Endothelial cell of umbilical vein (primary cell): ENCODE data around the gene PDE1C. TPM values are rescaled to one million over a fixed set of nuclear protein-coding genes. Genes with fewer than 3 reads are reported as not detected.

Experiments
- BruUV-seq: library from RNA; stranded (reverse); fragments of 400-500 nt; replicated peaks from 2 replicates; lab custom pipeline; 2021; lab: Mats Ljungman, UMichigan
- CTCF ChIA-PET: fragments of 300-600, 350-600 bp; sonication (Branson Sonifier 250); formaldehyde crosslinking; loops from one replicate; lab custom pipeline; 2021; ENCODE audit warnings: antibody characterized with exemption, inconsistent platforms; lab: Charles Lee
- POLR2A ChIA-PET: fragments of 300-600, 350-600 bp; sonication (Branson Sonifier 250); formaldehyde crosslinking; loops from one replicate; lab custom pipeline; 2021; ENCODE audit warnings: antibody characterized with exemption, inconsistent platforms; lab: Charles Lee
- DNase-seq: peaks from one replicate; pipeline ENCODE4 v3.0.0-alpha.2; 2011; ENCODE audit warnings: low read depth, low spot score
- FAIRE-seq: peaks from 2 replicates; lab custom pipeline; 2011; peaks lifted over from hg19 to GRCh38; lab: Jason Lieb, UNC
- H2AFZ ChIP-seq: 2 replicates; pipeline ENCODE4 v1.6.0; 2012; ENCODE audit warnings: low read depth, low read length, control low read depth, inconsistent platforms
- H3K27ac ChIP-seq: 2 replicates; pipeline ENCODE4 v1.5.1; 2011; ENCODE audit warnings: low read depth, mild to moderate bottlenecking, control low read depth, low read length, moderate library complexity; ENCODE audit not compliant: insufficient read depth
- H3K27me3 ChIP-seq, 2 experiments: 2 replicates each; pipeline versions ENCODE4 v1.6.0 to v1.6.1; 2011; ENCODE audit warnings: low read length in 2 of 2, mixed read lengths in 1 of 2; ENCODE audit not compliant: control insufficient read depth in 2 of 2, insufficient read depth in 2 of 2
- H3K36me3 ChIP-seq, 2 experiments: 2 replicates in 1 of 2; 3 replicates in 1 of 2; pipeline ENCODE4 v1.5.1; 2011; ENCODE audit warnings: low read length in 2 of 2, mild to moderate bottlenecking in 1 of 2, moderate library complexity in 1 of 2; ENCODE audit not compliant: control insufficient read depth in 2 of 2, insufficient read depth in 2 of 2; ENCODE audit errors: extremely low read depth in 1 of 2
- H3K4me1 ChIP-seq: 3 replicates; pipeline ENCODE4 v1.5.1; 2011; ENCODE audit warnings: mild to moderate bottlenecking, low read length; ENCODE audit not compliant: control insufficient read depth, insufficient read depth; ENCODE audit errors: extremely low read depth
- H3K4me2 ChIP-seq: 2 replicates; pipeline ENCODE4 v1.6.1; 2011; ENCODE audit warnings: low read length, control low read depth, mixed read lengths; ENCODE audit not compliant: insufficient read depth
- H3K4me3 ChIP-seq, 3 experiments: fragments of 200-600 bp in 1 of 3; sonication (generic), shearing (Covaris generic) in 1 of 3; replicated peaks in 1 of 3; 2 replicates each; pipeline ENCODE4 v1.5.1; 2011 to 2016; ENCODE audit warnings: control low read depth in 3 of 3, low read length in 3 of 3, mild to moderate bottlenecking in 2 of 3, inconsistent platforms in 1 of 3, low read depth in 1 of 3, moderate library complexity in 1 of 3; ENCODE audit not compliant: insufficient read depth in 1 of 3
- H3K79me2 ChIP-seq: 2 replicates; pipeline ENCODE4 v1.6.0; 2012; ENCODE audit warnings: low read length, inconsistent platforms; ENCODE audit not compliant: control insufficient read depth, insufficient read depth
- H3K9ac ChIP-seq: replicated peaks from 2 replicates; pipeline ENCODE3; 2011; ENCODE audit warnings: low read length, control low read depth; ENCODE audit not compliant: insufficient read depth; ENCODE audit errors: extremely low read depth
- H3K9me1 ChIP-seq: replicated peaks from 3 replicates; pipeline ENCODE4 v1.6.0; 2011; ENCODE audit warnings: mild to moderate bottlenecking, low read length; ENCODE audit not compliant: control insufficient read depth, insufficient read depth; ENCODE audit errors: extremely low read depth
- H3K9me3 ChIP-seq: replicated peaks from 2 replicates; pipeline ENCODE4 v1.5.1; 2012; ENCODE audit warnings: low read length, inconsistent platforms; ENCODE audit not compliant: control insufficient read depth, insufficient read depth
- H4K20me1 ChIP-seq: replicated peaks from 2 replicates; pipeline ENCODE3; 2011; ENCODE audit warnings: mild to moderate bottlenecking, low read length; ENCODE audit not compliant: control insufficient read depth, insufficient read depth; ENCODE audit errors: extremely low read depth
- CTCF ChIP-seq, 2 donors: IDR thresholded peaks; 1 replicate in 1 of 2; 2 replicates in 1 of 2; pipeline ENCODE4 v1.5.1; 2011; ENCODE audit warnings: low read length in 2 of 2, mild to moderate bottlenecking in 2 of 2, moderate library complexity in 2 of 2, control low read depth in 1 of 2, inconsistent platforms in 1 of 2, low read depth in 1 of 2; ENCODE audit not compliant: insufficient read depth in 1 of 2; ENCODE audit errors: extremely low read depth in 1 of 2
- EZH2 ChIP-seq: IDR thresholded peaks from 2 replicates; pipeline ENCODE4 v1.6.1; 2012; ENCODE audit warnings: borderline replicate concordance, low read depth, mild to moderate bottlenecking, moderate library complexity, low read length, inconsistent platforms; ENCODE audit not compliant: severe bottlenecking
- FOS ChIP-seq: IDR thresholded peaks from 2 replicates; pipeline ENCODE4 v1.6.1; 2011; ENCODE audit warnings: mild to moderate bottlenecking, low read length, moderate library complexity, borderline replicate concordance; ENCODE audit not compliant: insufficient read depth
- GATA2 ChIP-seq: IDR thresholded peaks from 2 replicates; pipeline ENCODE4 v1.7.0; 2011; ENCODE audit warnings: low read depth, mild to moderate bottlenecking, moderate library complexity, mixed read lengths, low read length; ENCODE audit not compliant: insufficient read length, insufficient read depth
- JUN ChIP-seq: IDR thresholded peaks from 2 replicates; pipeline ENCODE4 v1.6.1; 2011; ENCODE audit warnings: borderline replicate concordance, low read depth; ENCODE audit not compliant: insufficient read length, insufficient read depth
- MAX ChIP-seq: IDR thresholded peaks from 2 replicates; pipeline ENCODE4 v1.6.1; 2011; ENCODE audit not compliant: insufficient read depth, insufficient read length
- MYC ChIP-seq: IDR thresholded peaks from one replicate; pipeline ENCODE4 v1.6.1; 2011; ENCODE audit warnings: mild to moderate bottlenecking, low read depth, low read length
- POLR2A ChIP-seq: IDR thresholded peaks from 2 replicates; pipeline ENCODE4 v1.6.1; 2012; ENCODE audit warnings: low read depth, mild to moderate bottlenecking, control low read depth, low read length
- POLR2AphosphoS5 ChIP-seq: IDR thresholded peaks from 2 replicates; pipeline ENCODE4 v1.6.1; 2012; ENCODE audit warnings: low read depth, mild to moderate bottlenecking, control low read depth, low read length, moderate library complexity; ENCODE audit not compliant: insufficient read depth
- dilution Hi-C: fragments of 300-500 bp; cut with MboI; formaldehyde crosslinking; loops from one replicate; pipeline ENCODE4 v1.15.0; 2019; ENCODE audit warnings: low sequenced_read_pairs; ENCODE audit not compliant: extremely low pct_ligation_motif_present
- intact Hi-C: fragments of 100-400 bp; cut with micrococcal nuclease; formaldehyde crosslinking; loops from one replicate; pipeline ENCODE4 v1.10.0; 2022
- polyA plus RNA-seq, 4 experiments: library from polyadenylated mRNA; depleted of rRNA in 3 of 4; stranded (reverse) in 3 of 4; unstranded in 1 of 4; fragments of >200 nt; gene quantifications; 2 replicates each; pipeline versions ENCODE4 v1.2.1 to v1.2.3, GENCODE V29; 2011 to 2012; ENCODE audit warnings: missing spikeins in 1 of 4
- total RNA-seq: library from RNA; stranded (reverse); gene quantifications from 2 replicates; pipeline ENCODE4 v1.2.3, GENCODE V29; 2021

The PDE1C gene
- total and polyA plus RNA-seq, 2 donors (not counting 3 experiments of a cell fraction or from before 2014, with no cell fraction given): 0.90 to 3.1 TPM

GRCh38 chr7:32103361-32103760 is 33.2 kb upstream of the PDE1C start:
- no TSS peak for BruUV-seq
- DNase-seq (no peak), FAIRE-seq (no peak)
- ChIA-PET CTCF (interaction anchor here (1.3 kb wide), 1 partner anchor 61 kb away, joined by 6 read pairs; no protein-coding TSS in a partner anchor), POLR2A (no interaction called here)
- TF ChIP-seq POLR2AphosphoS5 (no peak), FOS (no peak), GATA2 (no peak), POLR2A (no peak), EZH2 (no peak), CTCF (IDR thresholded peaks at IDR 0.05; ENCODE audit: extremely low read depth in 1 of 2, insufficient read depth in 1 of 2, low read depth in 1 of 2, low read length in 2 of 2) (no peak), JUN (no peak), MAX (no peak), MYC (no peak)
- Histone ChIP-seq H3K9ac (no peak overlapping the region), H3K79me2 (no peaks in the 10 kb centered on the region), H3K27ac (no peak overlapping the region), H3K9me1 (no peaks in the 10 kb centered on the region), H2AFZ (no peak overlapping the region), H3K27me3 (no peaks in the 10 kb centered on the region), H4K20me1 (no peaks in the 10 kb centered on the region), H3K4me1 (no peaks in the 10 kb centered on the region), H3K36me3 (no peaks in the 10 kb centered on the region), H3K9me3 (no peaks in the 10 kb centered on the region), H3K4me3 (no peak overlapping the region), H3K4me2 (no peak overlapping the region)
- intact Hi-C loops: no loop called here
- dilution Hi-C loops: no loop called here
